HCT116 (cell line): ENCODE data around the gene SEC16A. TPM values are rescaled to one million over a fixed set of nuclear protein-coding genes. Genes with fewer than 3 reads are reported as not detected.

Source experiments
- ATAC-seq: fragments of 200-7000 bp; cut with Tn5 transposase; 2 replicates; pipeline ENCODE4 v1.9.1; 2020; ENCODE audit warnings: mild to moderate bottlenecking, moderate library complexity
- BruUV-seq: library from RNA; stranded (reverse); fragments of 400-500 nt; replicated peaks from 2 replicates; lab custom pipeline; 2021; lab: Mats Ljungman, UMichigan
- CTCF ChIA-PET: fragments of 300-600 bp; sonication (Branson Sonifier 250); formaldehyde crosslinking; loops from one replicate; lab custom pipeline; 2021; ENCODE audit warnings: antibody characterized with exemption; lab: Charles Lee
- POLR2A ChIA-PET: fragments of 300-600, 350-600 bp; sonication (Branson Sonifier 250); formaldehyde crosslinking; loops from one replicate; lab custom pipeline; 2021; ENCODE audit warnings: antibody characterized with exemption; lab: Charles Lee
- RAD21 ChIA-PET, 2 experiments: fragments of 300-600 bp; sonication (Branson Sonifier 250); formaldehyde crosslinking; loops; one replicate each; lab custom pipeline; 2023; ENCODE audit warnings: low total read pairs in 2 of 2; ENCODE audit not compliant: uncharacterized antibody in 2 of 2, unreplicated experiment in 2 of 2, low non-redundant PET in 1 of 2; lab: Charles Lee
- DNase-seq: peaks from one replicate; pipeline ENCODE4 v3.0.0-alpha.2; 2010; ENCODE audit warnings: low read depth, low spot score
- H2AFZ ChIP-seq: fragments of 200-600 bp; shearing (Covaris generic), sonication (generic); 2 replicates; pipeline ENCODE4 v1.6.1; 2017; ENCODE audit warnings: low read depth, mixed run types, mixed read lengths, antibody characterized with exemption, low read length; ENCODE audit not compliant: poor library complexity, severe bottlenecking
- H3K27ac ChIP-seq: 2 replicates; pipeline ENCODE4 v1.5.1; 2012; ENCODE audit warnings: low read depth, low read length
- H3K27me3 ChIP-seq: fragments of 200-600 bp; sonication (generic); 2 replicates; pipeline ENCODE4 v1.6.1; 2016; ENCODE audit warnings: mixed run types, low read length, mixed read lengths; ENCODE audit not compliant: insufficient read depth
- H3K36me3 ChIP-seq, 2 experiments: fragments of 200-500 bp in 1 of 2; fragments of 200-600 bp in 1 of 2; sonication (Bioruptor generic) in 1 of 2; sonication (generic) in 1 of 2; 2 replicates each; pipeline versions ENCODE4 v1.5.1 to v1.6.1; 2014 to 2016; ENCODE audit warnings: low read length in 2 of 2, inconsistent platforms in 1 of 2, mixed read lengths in 1 of 2, mixed run types in 1 of 2; ENCODE audit not compliant: insufficient read depth in 2 of 2, control insufficient read depth in 1 of 2
- H3K4me1 ChIP-seq, 2 experiments: fragments of 200-600 bp in 1 of 2; sonication (generic) in 1 of 2; 2 replicates each; pipeline versions ENCODE4 v1.5.1 to v1.6.1; 2012 to 2017; ENCODE audit warnings: low read length in 2 of 2, inconsistent platforms in 1 of 2, mild to moderate bottlenecking in 1 of 2, mixed read lengths in 1 of 2, mixed run types in 1 of 2, moderate library complexity in 1 of 2; ENCODE audit not compliant: insufficient read depth in 2 of 2, control insufficient read depth in 1 of 2
- H3K4me2 ChIP-seq: fragments of 200-600 bp; sonication (generic); 2 replicates; pipeline ENCODE4 v1.6.1; 2017; ENCODE audit warnings: mixed run types, low read length, mixed read lengths
- H3K4me3 ChIP-seq, 2 experiments: fragments of 200-600 bp in 1 of 2; sonication (generic) in 1 of 2; replicated peaks in 1 of 2; 2 replicates each; pipeline ENCODE4 v1.5.1; 2011 to 2016; ENCODE audit warnings: low read length in 2 of 2, control low read depth in 1 of 2, low read depth in 1 of 2, mild to moderate bottlenecking in 1 of 2, mixed read lengths in 1 of 2, mixed run types in 1 of 2
- H3K79me2 ChIP-seq: fragments of 200-600 bp; sonication (generic); 2 replicates; pipeline ENCODE4 v1.6.1; 2017; ENCODE audit warnings: mild to moderate bottlenecking, mixed run types, low read length, moderate library complexity, mixed read lengths; ENCODE audit not compliant: insufficient read depth
- H3K9ac ChIP-seq: fragments of 200-600 bp; sonication (generic); 2 replicates; pipeline ENCODE4 v1.6.1; 2016; ENCODE audit warnings: low read length, mixed read lengths
- H3K9me2 ChIP-seq: fragments of 200-600 bp; sonication (generic), shearing (Covaris generic); 2 replicates; pipeline ENCODE4 v1.6.1; 2017; ENCODE audit warnings: mixed run types, mild to moderate bottlenecking, moderate library complexity; ENCODE audit not compliant: insufficient read depth
- H3K9me3 ChIP-seq, 2 experiments: fragments of 200-500 bp in 1 of 2; fragments of 200-600 bp in 1 of 2; sonication (Bioruptor generic) in 1 of 2; sonication (generic) in 1 of 2; 2 replicates each; pipeline ENCODE4 v1.6.1; 2014 to 2017; ENCODE audit warnings: low read length in 2 of 2, mixed read lengths in 2 of 2, inconsistent platforms in 1 of 2, low read depth in 1 of 2, mild to moderate bottlenecking in 1 of 2, mixed run types in 1 of 2, moderate library complexity in 1 of 2; ENCODE audit not compliant: control insufficient read depth in 1 of 2, insufficient read depth in 1 of 2
- H4K20me1 ChIP-seq: fragments of 200-600 bp; sonication (generic), shearing (Covaris generic); 2 replicates; pipeline ENCODE4 v1.6.1; 2017; ENCODE audit warnings: mixed run types, mild to moderate bottlenecking, moderate library complexity; ENCODE audit not compliant: insufficient read depth
- CBX3 ChIP-seq: IDR thresholded peaks from 2 replicates; pipeline ENCODE4 v1.6.1; 2012; ENCODE audit warnings: low read depth
- CEBPB ChIP-seq: IDR thresholded peaks from 2 replicates; pipeline ENCODE4 v1.6.1; 2012; ENCODE audit warnings: low read depth
- EGR1 ChIP-seq: IDR thresholded peaks from 2 replicates; pipeline ENCODE4 v1.6.1; 2012; ENCODE audit warnings: low read depth
- ELF1 ChIP-seq: IDR thresholded peaks from 2 replicates; pipeline ENCODE4 v1.6.1; 2012; ENCODE audit warnings: low read depth, borderline replicate concordance
- EZH2phosphoT487 ChIP-seq: fragments of 200-600 bp; IDR thresholded peaks from 2 replicates; pipeline ENCODE4 v1.6.1; 2018; ENCODE audit warnings: antibody characterized with exemption, borderline replicate concordance
- JUND ChIP-seq: IDR thresholded peaks from 2 replicates; pipeline ENCODE4 v1.6.1; 2012
- POLR2A ChIP-seq: IDR thresholded peaks from 2 replicates; pipeline ENCODE4 v1.7.0; 2011; ENCODE audit warnings: borderline replicate concordance; ENCODE audit not compliant: insufficient read depth, insufficient read length; ENCODE audit errors: extremely low read depth
- POLR2AphosphoS5 ChIP-seq: IDR thresholded peaks from 2 replicates; pipeline ENCODE4 v1.6.1; 2011; ENCODE audit warnings: mild to moderate bottlenecking, low read depth, low read length, moderate library complexity
- RAD21 ChIP-seq: IDR thresholded peaks from 2 replicates; pipeline ENCODE4 v1.6.1; 2012; ENCODE audit warnings: low read depth, mild to moderate bottlenecking
- SIN3A ChIP-seq: IDR thresholded peaks from 2 replicates; pipeline ENCODE4 v1.6.1; 2012; ENCODE audit warnings: low read depth
- SP1 ChIP-seq: IDR thresholded peaks from 2 replicates; pipeline ENCODE4 v1.6.1; 2012; ENCODE audit warnings: low read depth
- YY1 ChIP-seq: IDR thresholded peaks from 2 replicates; pipeline ENCODE4 v1.6.1; 2011; ENCODE audit warnings: low read length, low read depth, moderate library complexity, mild to moderate bottlenecking; ENCODE audit not compliant: insufficient replicate concordance; ENCODE audit errors: extremely low read depth
- ZFX ChIP-seq: fragments of 450-650 bp; IDR thresholded peaks from 2 replicates; pipeline ENCODE4 v1.6.1; 2017
- ZNF274 ChIP-seq: fragments of 200-500 bp; sonication (Bioruptor generic); IDR thresholded peaks from 2 replicates; pipeline ENCODE4 v1.6.1; 2014; ENCODE audit warnings: mild to moderate bottlenecking, low read depth, low read length, inconsistent platforms
- intact Hi-C: fragments of 100-400 bp; cut with micrococcal nuclease; formaldehyde crosslinking; loops from 2 replicates; pipeline ENCODE4 v1.10.0; 2022
- total RNA-seq: library from RNA; stranded (reverse); gene quantifications from one replicate; pipeline ENCODE4 v1.2.1, GENCODE V29; 2021; ENCODE audit not compliant: unreplicated experiment
- TF ChIP-seq, protein P1 (sequence below): IDR thresholded peaks from 2 replicates; pipeline ENCODE4 v1.6.1; 2012; ENCODE audit warnings: low read depth
- TF ChIP-seq, protein P2 (sequence below): IDR thresholded peaks from 2 replicates; pipeline ENCODE4 v1.6.1; 2012
- TF ChIP-seq, protein P3 (sequence below): IDR thresholded peaks from 2 replicates; pipeline ENCODE4 v1.6.1; 2011; ENCODE audit warnings: mild to moderate bottlenecking, low read length, moderate library complexity; ENCODE audit not compliant: insufficient replicate concordance; ENCODE audit errors: extremely low read depth
- TF ChIP-seq, protein P4 (sequence below): IDR thresholded peaks from 2 replicates; pipeline ENCODE4 v1.6.1; 2012

SEC16A gene
- total RNA-seq, 1 experiment from 2014 or later = 49.8 TPM

DNA sequence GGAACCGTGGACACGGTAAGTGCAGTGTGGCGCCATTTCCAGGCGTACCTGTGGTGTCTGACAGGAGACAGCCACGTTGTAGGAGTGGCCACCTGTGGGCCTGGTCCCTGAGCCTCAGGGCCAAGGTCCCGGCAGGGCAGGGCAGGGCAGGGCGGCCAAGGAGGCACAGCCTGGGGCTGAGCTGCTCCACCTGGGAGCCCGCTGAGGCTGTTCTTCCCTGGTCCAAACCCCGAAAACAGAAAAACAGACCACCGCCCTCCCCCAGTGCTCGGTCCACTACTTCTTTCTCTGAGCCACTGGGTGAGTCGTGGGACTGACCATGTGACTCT, 63.8 kb downstream of the SEC16A start:
- no peak overlapping the region for H3K9ac ChIP-seq
- no peaks in the 10 kb centered on the region for H3K27me3 ChIP-seq
- TF ChIP-seq POLR2AphosphoS5 = no peak
- TF ChIP-seq ELF1 = no peak
- TF ChIP-seq, protein P1, sequence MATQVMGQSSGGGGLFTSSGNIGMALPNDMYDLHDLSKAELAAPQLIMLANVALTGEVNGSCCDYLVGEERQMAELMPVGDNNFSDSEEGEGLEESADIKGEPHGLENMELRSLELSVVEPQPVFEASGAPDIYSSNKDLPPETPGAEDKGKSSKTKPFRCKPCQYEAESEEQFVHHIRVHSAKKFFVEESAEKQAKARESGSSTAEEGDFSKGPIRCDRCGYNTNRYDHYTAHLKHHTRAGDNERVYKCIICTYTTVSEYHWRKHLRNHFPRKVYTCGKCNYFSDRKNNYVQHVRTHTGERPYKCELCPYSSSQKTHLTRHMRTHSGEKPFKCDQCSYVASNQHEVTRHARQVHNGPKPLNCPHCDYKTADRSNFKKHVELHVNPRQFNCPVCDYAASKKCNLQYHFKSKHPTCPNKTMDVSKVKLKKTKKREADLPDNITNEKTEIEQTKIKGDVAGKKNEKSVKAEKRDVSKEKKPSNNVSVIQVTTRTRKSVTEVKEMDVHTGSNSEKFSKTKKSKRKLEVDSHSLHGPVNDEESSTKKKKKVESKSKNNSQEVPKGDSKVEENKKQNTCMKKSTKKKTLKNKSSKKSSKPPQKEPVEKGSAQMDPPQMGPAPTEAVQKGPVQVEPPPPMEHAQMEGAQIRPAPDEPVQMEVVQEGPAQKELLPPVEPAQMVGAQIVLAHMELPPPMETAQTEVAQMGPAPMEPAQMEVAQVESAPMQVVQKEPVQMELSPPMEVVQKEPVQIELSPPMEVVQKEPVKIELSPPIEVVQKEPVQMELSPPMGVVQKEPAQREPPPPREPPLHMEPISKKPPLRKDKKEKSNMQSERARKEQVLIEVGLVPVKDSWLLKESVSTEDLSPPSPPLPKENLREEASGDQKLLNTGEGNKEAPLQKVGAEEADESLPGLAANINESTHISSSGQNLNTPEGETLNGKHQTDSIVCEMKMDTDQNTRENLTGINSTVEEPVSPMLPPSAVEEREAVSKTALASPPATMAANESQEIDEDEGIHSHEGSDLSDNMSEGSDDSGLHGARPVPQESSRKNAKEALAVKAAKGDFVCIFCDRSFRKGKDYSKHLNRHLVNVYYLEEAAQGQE = no peak
- TF ChIP-seq SP1 = no peak
- TF ChIP-seq EGR1 = no peak
- no peak for TF ChIP-seq RAD21
- TF ChIP-seq JUND = no peak
- TF ChIP-seq ZFX = no peak
- no peak for TF ChIP-seq POLR2A
- TF ChIP-seq, protein P2, sequence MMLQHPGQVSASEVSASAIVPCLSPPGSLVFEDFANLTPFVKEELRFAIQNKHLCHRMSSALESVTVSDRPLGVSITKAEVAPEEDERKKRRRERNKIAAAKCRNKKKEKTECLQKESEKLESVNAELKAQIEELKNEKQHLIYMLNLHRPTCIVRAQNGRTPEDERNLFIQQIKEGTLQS = no peak
- TF ChIP-seq, protein P3, sequence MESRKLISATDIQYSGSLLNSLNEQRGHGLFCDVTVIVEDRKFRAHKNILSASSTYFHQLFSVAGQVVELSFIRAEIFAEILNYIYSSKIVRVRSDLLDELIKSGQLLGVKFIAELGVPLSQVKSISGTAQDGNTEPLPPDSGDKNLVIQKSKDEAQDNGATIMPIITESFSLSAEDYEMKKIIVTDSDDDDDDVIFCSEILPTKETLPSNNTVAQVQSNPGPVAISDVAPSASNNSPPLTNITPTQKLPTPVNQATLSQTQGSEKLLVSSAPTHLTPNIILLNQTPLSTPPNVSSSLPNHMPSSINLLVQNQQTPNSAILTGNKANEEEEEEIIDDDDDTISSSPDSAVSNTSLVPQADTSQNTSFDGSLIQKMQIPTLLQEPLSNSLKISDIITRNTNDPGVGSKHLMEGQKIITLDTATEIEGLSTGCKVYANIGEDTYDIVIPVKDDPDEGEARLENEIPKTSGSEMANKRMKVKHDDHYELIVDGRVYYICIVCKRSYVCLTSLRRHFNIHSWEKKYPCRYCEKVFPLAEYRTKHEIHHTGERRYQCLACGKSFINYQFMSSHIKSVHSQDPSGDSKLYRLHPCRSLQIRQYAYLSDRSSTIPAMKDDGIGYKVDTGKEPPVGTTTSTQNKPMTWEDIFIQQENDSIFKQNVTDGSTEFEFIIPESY = no peak
- TF ChIP-seq ZNF274 = no peak
- TF ChIP-seq SIN3A = no peak
- TF ChIP-seq CBX3 = no peak
- no peak for TF ChIP-seq CEBPB
- no peak for TF ChIP-seq EZH2phosphoT487
- TF ChIP-seq, protein P4, sequence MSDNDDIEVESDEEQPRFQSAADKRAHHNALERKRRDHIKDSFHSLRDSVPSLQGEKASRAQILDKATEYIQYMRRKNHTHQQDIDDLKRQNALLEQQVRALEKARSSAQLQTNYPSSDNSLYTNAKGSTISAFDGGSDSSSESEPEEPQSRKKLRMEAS = no peak
- no peak for TF ChIP-seq YY1
- POLR2A ChIA-PET = no interaction called here
- H3K4me2 ChIP-seq = no peak overlapping the region
- RAD21 ChIA-PET = no interaction called here
- H3K9me3 ChIP-seq = no peaks in the 10 kb centered on the region
- no peak overlapping the region for H3K4me3 ChIP-seq
- H3K4me1 ChIP-seq = no peaks in the 10 kb centered on the region
- peaks cover 29% of the 10 kb centered on the region for H3K79me2 ChIP-seq
- intact Hi-C loops = no loop called here
- no peaks in the 10 kb centered on the region for H3K9me2 ChIP-seq
- no TSS peak for BruUV-seq
- no peak overlapping the region for H2AFZ ChIP-seq
- CTCF ChIA-PET = no interaction called here
- no peak for ATAC-seq
- DNase-seq = no peak
- H3K27ac ChIP-seq = no peak overlapping the region
- H3K36me3 ChIP-seq = peaks cover 53 to 77% of the 10 kb centered on the region in 2 experiments
- no peaks in the 10 kb centered on the region for H4K20me1 ChIP-seq
